HepG2 (cell line): ENCODE results near the gene RTL5. TPM values are rescaled to one million over a fixed set of nuclear protein-coding genes. Genes with fewer than 3 reads are reported as not detected.

Experiments used
- AKAP8 ChIP-seq: sonication (generic); formaldehyde crosslinking; IDR thresholded peaks from 2 replicates; pipeline ENCODE4 v1.5.1; 2020; ENCODE audit warnings: mild to moderate bottlenecking, missing genetic modification reagents
- ARNT2 ChIP-seq: sonication (generic); formaldehyde crosslinking; IDR thresholded peaks from 2 replicates; pipeline ENCODE4 v1.8.0; 2022; ENCODE audit warnings: mild to moderate bottlenecking, low read depth, missing genetic modification reagents, moderate library complexity
- HNF1B ChIP-seq: sonication (generic); formaldehyde crosslinking; IDR thresholded peaks from 2 replicates; pipeline ENCODE4 v1.5.1; 2020; ENCODE audit warnings: mild to moderate bottlenecking, moderate library complexity, missing genetic modification reagents
- KDM6A ChIP-seq: IDR thresholded peaks from 2 replicates; pipeline ENCODE4 v1.6.1; 2016; ENCODE audit warnings: low read depth
- MED13 ChIP-seq: sonication (generic); formaldehyde crosslinking; IDR thresholded peaks from 2 replicates; pipeline ENCODE4 v1.5.0; 2020; ENCODE audit warnings: missing genetic modification reagents
- PLRG1 ChIP-seq: fragments of 450-650 bp; conservative IDR thresholded peaks from 2 replicates; pipeline ENCODE4 v1.6.1; 2016
- SATB2 ChIP-seq: sonication (generic); formaldehyde crosslinking; IDR thresholded peaks from 2 replicates; pipeline ENCODE4 v1.5.0; 2020; ENCODE audit warnings: missing genetic modification reagents
- TEF ChIP-seq: sonication (generic); formaldehyde crosslinking; IDR thresholded peaks from 2 replicates; pipeline ENCODE4 v1.5.0; 2020; ENCODE audit warnings: missing genetic modification reagents
- YEATS2 ChIP-seq: sonication (generic); formaldehyde crosslinking; IDR thresholded peaks from 2 replicates; pipeline ENCODE4 v1.4.0; 2020; ENCODE audit warnings: missing genetic modification reagents, borderline replicate concordance
- ZNF142 ChIP-seq: sonication (generic); formaldehyde crosslinking; IDR thresholded peaks from 2 replicates; pipeline ENCODE4 v1.4.0; 2020; ENCODE audit warnings: missing genetic modification reagents
- ZNF549 ChIP-seq: sonication (generic); formaldehyde crosslinking; IDR thresholded peaks from 2 replicates; pipeline ENCODE4 v1.5.0; 2020; ENCODE audit warnings: missing genetic modification reagents
- ZNF597 ChIP-seq: sonication (generic); formaldehyde crosslinking; IDR thresholded peaks from 2 replicates; pipeline ENCODE4 v1.5.0; 2020; ENCODE audit warnings: missing genetic modification reagents
- polyA plus RNA-seq, 8 experiments: library from polyadenylated mRNA; depleted of rRNA in 3 of 8; stranded (reverse) in 7 of 8; unstranded in 1 of 8; fragments of >200 nt; fragmentation: Illumina TruSeq in 4 of 8; extraction: Trizol in 4 of 8; gene quantifications; 2 replicates each; pipeline versions ENCODE4 v1.2.1 to v1.2.3, GENCODE V29; 2011 to 2016; ENCODE audit warnings: low read depth in 4 of 8, missing spikeins in 1 of 8, mixed read lengths in 1 of 8; ENCODE audit not compliant: insufficient read depth in 1 of 8
- total RNA-seq, 5 experiments: library from RNA; depleted of rRNA; stranded (reverse); fragments of >200 nt; fragmentation: Illumina TruSeq; extraction: Trizol; gene quantifications; 2 replicates each; pipeline ENCODE4 v1.2.3, GENCODE V29; 2016; ENCODE audit warnings: low read depth in 1 of 5

RTL5 gene
- total and polyA plus RNA-seq, 2 of the 13 experiments (the other 11 are each of a cell fraction or from before 2014, with no cell fraction given): not detected

GRCh38 chrX:72086995-72087394 lies 44.7 kb downstream of the RTL5 start (continued):
- TF ChIP-seq ZNF142 (no peak), ARNT2 (CRISPR knock-in tag) (no peak), AKAP8 (no peak), ZNF597 (no peak), ZNF549 (CRISPR knock-in tag) (no peak), HNF1B (CRISPR knock-in tag) (no peak), YEATS2 (CRISPR knock-in tag) (no peak), TEF (CRISPR knock-in tag) (no peak), MED13 (CRISPR knock-in tag) (no peak), KDM6A (no peak), SATB2 (CRISPR knock-in tag) (no peak), PLRG1 (no peak)
